ENCODE results near the gene RPTOR. TPM values are rescaled to one million over a fixed set of nuclear protein-coding genes. Genes with fewer than 3 reads are reported as not detected.

Gene RPTOR
- polyA plus RNA-seq, 1 donor (not counting 4 experiments of a cell fraction or from before 2014, with no cell fraction given), result 4.0 TPM

DNA sequence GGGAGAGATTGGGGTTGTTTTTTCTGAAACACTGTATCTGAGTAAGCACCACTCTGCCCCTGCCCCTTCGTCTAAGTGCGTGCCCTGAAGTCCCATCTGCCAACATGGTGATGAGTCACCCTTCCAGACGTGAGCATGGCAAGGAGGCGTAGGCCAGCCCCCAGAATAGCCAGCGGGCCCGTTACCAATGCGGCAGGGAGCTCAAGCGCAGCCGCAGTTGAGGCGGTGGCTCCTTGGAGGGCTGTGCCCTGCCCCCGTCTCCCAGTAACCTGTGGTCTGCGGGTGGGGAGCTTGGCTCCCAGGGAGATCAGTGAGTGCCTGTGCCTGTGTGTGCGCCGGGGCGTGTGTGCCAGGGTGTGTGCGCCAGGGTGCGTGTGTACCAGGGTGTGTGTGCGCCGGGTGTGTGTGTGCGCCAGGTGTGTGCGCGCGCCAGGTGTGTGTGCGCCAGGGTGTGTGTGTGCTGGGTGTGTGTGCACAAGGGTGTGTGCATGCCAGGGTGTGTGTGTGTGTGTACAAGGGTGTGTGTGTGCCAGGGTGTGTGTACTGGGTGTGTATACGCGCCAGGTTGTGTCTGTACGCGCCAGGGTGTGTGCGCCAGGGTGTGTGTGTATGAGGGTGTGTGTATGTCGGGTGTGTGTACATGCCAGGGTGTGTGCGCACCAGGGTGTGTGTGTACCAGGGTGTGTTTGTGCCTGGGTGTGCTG, 348.4 kb downstream of the RPTOR start:
- Histone ChIP-seq H2AFZ (ENCODE audit: control insufficient read depth, low read length) (peak overlapping the region; percentile 24), H4K20me1 (ENCODE audit: control insufficient read depth, extremely low read depth, insufficient read depth, low read length) (no peaks in the 10 kb centered on the region), H3K9me1 (ENCODE audit: control insufficient read depth, extremely low read depth, insufficient read depth, low read length) (no peaks in the 10 kb centered on the region), H3K4me1 (ENCODE audit: control insufficient read depth, extremely low read depth, insufficient read depth, low read length) (peaks cover 34% of the 10 kb centered on the region), H3K4me3 (ENCODE audit: control insufficient read depth in 2 of 3, extremely low read depth in 1 of 3, insufficient read depth in 2 of 3, low read depth in 1 of 3, low read length in 3 of 3) (peak overlapping the region in 2 of 3 experiments; percentile 64 to 70), H3K9me3 (ENCODE audit: control insufficient read depth, low read depth, low read length) (no peaks in the 10 kb centered on the region), H3K27me3 (ENCODE audit: control insufficient read depth, extremely low read depth, insufficient read depth, low read length) (no peaks in the 10 kb centered on the region), H3K36me3 (ENCODE audit: control insufficient read depth in 2 of 2, extremely low read depth in 1 of 2, insufficient read depth in 2 of 2, low read length in 2 of 2) (peaks cover 7% of the 10 kb centered on the region in 2 experiments), H3K27ac (ENCODE audit: control insufficient read depth, insufficient read depth, low read length) (peak overlapping the region; percentile 99), H3K4me2 (ENCODE audit: control insufficient read depth, extremely low read depth, insufficient read depth, low read depth, low read length) (peak overlapping the region; percentile 98), H3K9ac (ENCODE audit: control insufficient read depth, extremely low read depth, insufficient read depth, low read length) (peak overlapping the region; percentile 95), H3K79me2 (ENCODE audit: control insufficient read depth, insufficient read depth, low read length) (no peaks in the 10 kb centered on the region)
- TF ChIP-seq, protein P1, sequence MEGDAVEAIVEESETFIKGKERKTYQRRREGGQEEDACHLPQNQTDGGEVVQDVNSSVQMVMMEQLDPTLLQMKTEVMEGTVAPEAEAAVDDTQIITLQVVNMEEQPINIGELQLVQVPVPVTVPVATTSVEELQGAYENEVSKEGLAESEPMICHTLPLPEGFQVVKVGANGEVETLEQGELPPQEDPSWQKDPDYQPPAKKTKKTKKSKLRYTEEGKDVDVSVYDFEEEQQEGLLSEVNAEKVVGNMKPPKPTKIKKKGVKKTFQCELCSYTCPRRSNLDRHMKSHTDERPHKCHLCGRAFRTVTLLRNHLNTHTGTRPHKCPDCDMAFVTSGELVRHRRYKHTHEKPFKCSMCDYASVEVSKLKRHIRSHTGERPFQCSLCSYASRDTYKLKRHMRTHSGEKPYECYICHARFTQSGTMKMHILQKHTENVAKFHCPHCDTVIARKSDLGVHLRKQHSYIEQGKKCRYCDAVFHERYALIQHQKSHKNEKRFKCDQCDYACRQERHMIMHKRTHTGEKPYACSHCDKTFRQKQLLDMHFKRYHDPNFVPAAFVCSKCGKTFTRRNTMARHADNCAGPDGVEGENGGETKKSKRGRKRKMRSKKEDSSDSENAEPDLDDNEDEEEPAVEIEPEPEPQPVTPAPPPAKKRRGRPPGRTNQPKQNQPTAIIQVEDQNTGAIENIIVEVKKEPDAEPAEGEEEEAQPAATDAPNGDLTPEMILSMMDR (optimal IDR thresholded peaks at IDR 0.05 in 1 of 3, IDR thresholded peaks at IDR 0.05 in 1 of 3, conservative IDR thresholded peaks at IDR 0.05 in 1 of 3; ENCODE audit: extremely low read depth in 1 of 3, insufficient read depth in 2 of 3, low read length in 3 of 3), result no peak
- no peak for TF ChIP-seq EZH2 (IDR thresholded peaks at IDR 0.05; ENCODE audit: low read length)
- DNase-seq (ENCODE audit: low read depth, low spot score) (peak; percentile 97), FAIRE-seq (peak; percentile 94)
- dilution Hi-C loops (cut with MboI; ENCODE audit: extremely low pct_ligation_motif_present, low sequenced_read_pairs), result no loop called here

DNA sequence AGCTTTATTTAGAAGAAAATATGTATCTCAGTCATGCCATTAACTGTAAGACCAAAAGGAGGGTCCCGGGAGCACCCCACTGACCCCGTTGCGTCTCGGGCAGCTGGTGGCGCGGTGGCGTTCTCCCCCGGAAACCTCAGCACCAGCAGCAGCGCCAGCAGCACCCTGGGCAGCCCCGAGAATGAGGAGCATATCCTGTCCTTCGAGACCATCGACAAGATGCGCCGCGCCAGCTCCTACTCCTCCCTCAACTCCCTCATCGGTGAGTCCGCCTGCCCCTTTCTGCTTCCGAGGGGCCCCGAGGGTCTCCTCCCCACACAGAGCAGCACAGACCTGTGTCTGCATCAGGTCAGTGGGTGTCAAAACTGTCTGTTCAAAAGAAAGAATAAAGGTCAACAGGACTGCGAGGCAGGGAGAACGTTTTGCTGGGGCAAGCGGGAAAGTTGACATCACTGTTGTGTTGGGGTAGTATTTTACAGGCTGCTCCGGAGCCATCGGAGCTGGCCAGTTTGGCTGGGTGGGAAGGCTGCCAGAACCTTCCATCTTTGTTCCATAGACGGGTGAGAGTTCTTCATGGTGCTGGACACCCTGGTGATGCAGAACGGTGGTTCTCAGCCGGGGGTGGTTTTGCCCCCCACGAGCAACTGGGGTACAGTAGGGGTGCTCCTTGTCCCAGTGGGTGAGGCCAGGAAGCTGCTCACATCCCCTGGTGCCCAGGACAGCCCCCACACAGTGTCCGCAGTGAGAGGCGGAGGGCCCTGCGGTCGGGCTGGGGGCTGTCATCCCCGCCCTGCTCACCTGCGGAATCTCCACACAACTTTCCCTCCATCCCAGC, 349.2 kb downstream of the RPTOR start:
- H4K20me1 ChIP-seq (ENCODE audit: control insufficient read depth, extremely low read depth, insufficient read depth, low read length), result no peaks in the 10 kb centered on the region
- peaks cover 7 to 9% of the 10 kb centered on the region in 2 experiments for H3K36me3 ChIP-seq (ENCODE audit: control insufficient read depth in 2 of 2, extremely low read depth in 1 of 2, insufficient read depth in 2 of 2, low read length in 2 of 2)
- H3K4me1 ChIP-seq (ENCODE audit: control insufficient read depth, extremely low read depth, insufficient read depth, low read length), result peaks cover 36% of the 10 kb centered on the region
- TF ChIP-seq, protein P1 (optimal IDR thresholded peaks at IDR 0.05 in 1 of 3, IDR thresholded peaks at IDR 0.05 in 1 of 3, conservative IDR thresholded peaks at IDR 0.05 in 1 of 3; ENCODE audit: extremely low read depth in 1 of 3, insufficient read depth in 2 of 3, low read length in 3 of 3), result no peak
- no peak for TF ChIP-seq EZH2 (IDR thresholded peaks at IDR 0.05; ENCODE audit: low read length)
- H2AFZ ChIP-seq (ENCODE audit: control insufficient read depth, low read length), result no peak overlapping the region
- H3K27ac ChIP-seq (ENCODE audit: control insufficient read depth, insufficient read depth, low read length), result peak overlapping the region; percentile 99
- H3K9ac ChIP-seq (ENCODE audit: control insufficient read depth, extremely low read depth, insufficient read depth, low read length), result peak overlapping the region; percentile 95
- no peak overlapping the region for H3K4me2 ChIP-seq (ENCODE audit: control insufficient read depth, extremely low read depth, insufficient read depth, low read depth, low read length)
- FAIRE-seq (no peak), DNase-seq (ENCODE audit: low read depth, low spot score) (no peak)
- no peaks in the 10 kb centered on the region for H3K9me1 ChIP-seq (ENCODE audit: control insufficient read depth, extremely low read depth, insufficient read depth, low read length)
- no peaks in the 10 kb centered on the region for H3K27me3 ChIP-seq (ENCODE audit: control insufficient read depth, extremely low read depth, insufficient read depth, low read length)
- H3K9me3 ChIP-seq (ENCODE audit: control insufficient read depth, low read depth, low read length), result no peaks in the 10 kb centered on the region
- no peak overlapping the region for H3K4me3 ChIP-seq (ENCODE audit: control insufficient read depth in 2 of 3, extremely low read depth in 1 of 3, insufficient read depth in 2 of 3, low read depth in 1 of 3, low read length in 3 of 3)
- dilution Hi-C loops (cut with MboI; ENCODE audit: extremely low pct_ligation_motif_present, low sequenced_read_pairs), result no loop called here
- H3K79me2 ChIP-seq (ENCODE audit: control insufficient read depth, insufficient read depth, low read length), result no peaks in the 10 kb centered on the region

Measured in keratinocyte (primary cell).